Pancreas (tissue), 10 donors: Measurements from ENCODE around the gene SLC12A7. TPM values are rescaled to one million over a fixed set of nuclear protein-coding genes. Genes with fewer than 3 reads are reported as not detected.
"Not testable (repeated sequence)": the region's sequence is repeated elsewhere in the genome, so short reads cannot be mapped to it uniquely, and the experiment has no call there.

Experiments
- ATAC-seq, 4 donors: fragments of 200-7000 bp; cut with Tn5 transposase; one replicate each; pipeline versions ENCODE4 v1.8.0 to v1.9.1; 2020; ENCODE audit warnings: mild to moderate bottlenecking in 4 of 4, moderate library complexity in 4 of 4
- DNase-seq, 6 donors: peaks; one replicate each; pipeline ENCODE4 v3.0.0-alpha.2; 2020
- FAIRE-seq: peaks from 2 replicates; lab custom pipeline; 2012; peaks lifted over from hg19 to GRCh38; lab: Jason Lieb, UNC
- H3K27ac ChIP-seq, 4 donors: fragments of 200-600 bp; sonication (generic); 1 replicate in 3 of 4; 2 replicates in 1 of 4; pipeline versions ENCODE4 v1.5.0 to v1.8.0; 2020
- H3K27me3 ChIP-seq, 4 donors: fragments of 200-600 bp; one replicate each; pipeline ENCODE4 v1.8.0; 2021
- H3K36me3 ChIP-seq, 3 donors: fragments of 200-600 bp; sonication (generic) in 1 of 3; one replicate each; pipeline versions ENCODE4 v1.5.0 to v1.8.0; 2020 to 2021
- H3K4me1 ChIP-seq, 3 donors: fragments of 200-600 bp; one replicate each; pipeline ENCODE4 v1.8.0; 2021
- H3K4me3 ChIP-seq, 4 donors: fragments of 200-600 bp; sonication (generic) in 2 of 4; one replicate each; pipeline versions ENCODE4 v1.5.0 to v1.8.0; 2020 to 2021
- H3K9me3 ChIP-seq, 4 donors: fragments of 200-600 bp; one replicate each; pipeline ENCODE4 v1.8.0; 2021
- CTCF ChIP-seq, 4 donors: fragments of 200-600 bp; sonication (generic) in 3 of 4; IDR thresholded peaks; one replicate each; pipeline versions ENCODE4 v1.5.0 to v1.8.0; 2021; ENCODE audit warnings: antibody characterized with exemption in 4 of 4
- WGBS, 2 donors: extraction: QIAGEN DNeasy Blood & Tissue Kit; methylation state at CpG; one replicate each; pipeline ENCODE4 v1.1.7; 2013; 5-methylcytosine and 5-hydroxymethylcytosine counted together
- intact Hi-C, 3 donors: fragments of 100-400 bp; cut with DNase I; formaldehyde crosslinking; loops; one replicate each; pipeline versions ENCODE4 v1.11.1 to v1.14.2; 2022
- polyA plus RNA-seq, 2 donors: library from polyadenylated mRNA; stranded (reverse); fragments of 200-250 nt; gene quantifications; one replicate each; pipeline ENCODE4 v1.2.3, GENCODE V29; 2013
- total RNA-seq, 6 donors: library from RNA; stranded (reverse); fragmentation: NEBNext Ultra II Directional in 4 of 6; extraction: Animal tissue kit (Norgen Biotek cat#: 25700) in 4 of 6; gene quantifications; one replicate each; pipeline versions ENCODE4 v1.2.1 to v1.2.4, GENCODE V29; 2021 to 2023
- donor health status: healthy with polysubstance abuse.
- donor health status: DM: no; HTN: no; CAD: no; lungs with moderate emphysema.
- donor health status: DM: no; HTN: no; CAD: no.
- donor health status: control.
- donor health status: control.
- donor health status: Bipolar disorder and iron deficiency.
- donor health status: DM: yes; HTN: yes; CAD: no.
- donor health status: DM: no; HTN: no; CAD: no.
- donor health status: DM: no; HTN: no; CAD: no.
- donor health status: DM: yes; HTN: yes; CAD: no.

Gene SLC12A7
- total and polyA plus RNA-seq, 8 donors = 17.4 to 56.5 (median 35.8) TPM

DNA sequence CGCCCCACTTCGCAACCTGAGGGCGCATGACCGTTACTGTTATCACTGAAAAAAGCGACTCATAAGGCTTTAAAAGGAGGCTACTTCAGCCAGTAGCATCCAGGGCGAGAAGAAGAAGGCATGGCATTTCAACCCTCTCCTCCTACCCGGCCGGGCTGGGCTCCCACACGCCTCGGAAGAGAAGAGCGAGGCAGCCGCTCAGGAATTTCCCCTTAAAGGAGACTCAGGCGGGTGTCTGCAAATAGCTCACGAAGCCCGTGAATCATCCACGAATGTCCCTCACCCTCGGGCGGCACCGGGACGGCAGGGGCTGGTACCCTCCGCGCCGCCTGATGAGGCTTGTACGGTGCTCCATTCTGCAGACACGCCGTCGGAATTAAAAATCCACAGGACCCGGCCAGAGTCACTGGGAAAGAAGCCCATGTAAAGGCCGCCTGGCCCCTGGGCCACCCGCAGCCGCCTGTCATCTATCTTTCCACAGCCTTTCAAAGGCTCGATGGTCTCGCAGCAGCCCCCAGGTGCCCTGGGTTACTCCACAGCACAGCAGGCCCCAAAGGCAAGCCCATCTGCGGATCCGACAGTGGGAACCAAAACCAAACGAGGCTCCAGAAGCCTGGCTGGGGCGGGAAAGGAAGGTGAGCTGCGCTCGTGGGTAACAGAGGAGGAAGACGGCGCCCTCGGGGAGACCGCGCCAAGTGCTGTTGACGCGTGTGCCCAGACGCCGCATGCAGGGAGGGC, 11.8 kb downstream of the SLC12A7 start:
- Histone ChIP-seq H3K4me3 (no peak overlapping the region), H3K4me1 (peaks cover 11 to 21% (median 16%) of the 10 kb centered on the region in 3 donors), H3K9me3 (no peaks in the 10 kb centered on the region), H3K27ac (no peak overlapping the region), H3K36me3 (no peaks in the 10 kb centered on the region), H3K27me3 (no peaks in the 10 kb centered on the region)
- FAIRE-seq (no peak), ATAC-seq (no peak), DNase-seq (no peak)
- intact Hi-C loops = no loop called here
- no peak for TF ChIP-seq CTCF (IDR thresholded peaks at IDR 0.05)
- WGBS, 2 donors = 90 to 91% methylated on average over 46 to 48 of the region's 48 CpGs

DNA sequence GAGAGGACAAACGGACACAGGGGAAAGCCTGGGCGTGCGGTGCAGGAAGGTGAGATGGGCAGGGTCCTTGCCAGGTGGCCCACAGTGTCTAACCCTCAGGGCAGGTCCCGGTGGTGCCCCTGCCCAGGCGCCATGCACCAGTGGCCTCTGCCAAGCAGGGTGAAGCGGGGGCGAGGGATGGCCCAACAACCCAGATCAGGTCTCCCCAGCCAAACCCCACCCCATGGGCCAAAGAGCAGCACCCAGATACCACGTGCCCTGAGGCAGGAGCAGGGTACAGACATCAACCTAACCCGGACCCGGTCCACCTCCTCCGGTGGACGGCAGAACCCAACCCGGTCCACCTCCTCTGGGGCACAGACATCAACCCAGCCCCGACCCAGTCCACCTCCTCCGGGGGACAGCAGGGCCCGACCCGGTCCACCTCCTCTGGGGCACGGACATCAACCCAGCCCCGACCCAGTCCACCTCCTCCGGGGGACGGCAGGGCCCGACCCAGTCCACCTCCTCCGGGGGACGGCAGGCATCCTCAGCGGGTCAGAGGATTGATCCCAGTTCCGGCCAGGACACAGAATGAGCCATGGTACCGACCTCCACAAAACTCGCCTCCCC, 12.8 kb downstream of the SLC12A7 start:
- peak in 1 of 6 donors; percentile 73 for DNase-seq
- no peaks in the 10 kb centered on the region for H3K27me3 ChIP-seq
- WGBS, 2 donors = 83% methylated on average over 28 of the region's 28 CpGs
- peaks cover 3 to 13% (median 12%) of the 10 kb centered on the region in 3 donors for H3K4me1 ChIP-seq
- no peaks in the 10 kb centered on the region for H3K36me3 ChIP-seq
- intact Hi-C loops = no loop called here
- no peak overlapping the region for H3K4me3 ChIP-seq
- no peak overlapping the region for H3K27ac ChIP-seq
- ATAC-seq = peak in 1 of 4 donors; percentile 18
- TF ChIP-seq CTCF (IDR thresholded peaks at IDR 0.05) = no peak
- no peak for FAIRE-seq
- no peaks in the 10 kb centered on the region for H3K9me3 ChIP-seq

GRCh38 chr5:1097988-1098385, 13.9 kb downstream of the SLC12A7 start:
- H3K9me3 ChIP-seq, H3K4me3 ChIP-seq, ATAC-seq, H3K27ac ChIP-seq, H3K4me1 ChIP-seq, intact Hi-C loops, FAIRE-seq, H3K27me3 ChIP-seq, DNase-seq: not testable (repeated sequence)
- WGBS, 2 donors = 71 to 84% methylated on average over 7 of the region's 7 CpGs
- H3K36me3 ChIP-seq = peaks cover 0 to 11% (median 4%) of the 10 kb centered on the region in 3 donors

DNA sequence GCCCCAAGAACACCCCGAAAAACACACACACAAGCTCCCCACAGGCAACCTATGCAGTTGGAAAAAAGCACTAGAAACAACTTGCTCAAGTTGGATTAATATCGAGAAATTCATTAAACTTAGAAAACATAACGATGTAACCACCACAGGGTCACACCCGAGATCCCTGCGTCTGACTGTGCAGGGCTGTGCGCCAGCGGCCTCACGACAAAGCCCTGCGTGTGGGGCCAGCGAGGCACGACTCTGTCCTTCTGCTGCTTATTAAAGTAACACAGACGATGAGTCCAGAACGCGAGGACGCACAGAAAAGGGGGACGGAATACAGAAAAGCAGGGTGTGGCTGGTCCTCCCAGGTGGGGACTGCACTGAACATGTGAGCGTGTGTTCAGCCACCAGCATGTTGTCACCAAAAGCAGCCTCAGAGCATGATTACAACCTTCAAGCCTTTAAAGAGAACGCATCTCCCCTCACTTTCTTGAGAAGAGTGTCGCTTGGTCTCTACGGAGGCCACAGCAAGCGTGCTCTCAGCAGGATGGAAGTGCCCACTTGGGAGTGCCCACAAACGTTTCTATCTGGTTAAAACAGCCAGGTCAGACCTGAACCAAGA, 14.4 kb downstream of the SLC12A7 start:
- Histone ChIP-seq H3K9me3 (no peaks in the 10 kb centered on the region), H3K36me3 (peaks cover 0 to 14% (median 4%) of the 10 kb centered on the region in 3 donors), H3K27me3 (no peaks in the 10 kb centered on the region), H3K4me3 (no peak overlapping the region), H3K4me1 (no peaks in the 10 kb centered on the region), H3K27ac (no peak overlapping the region)
- WGBS, 2 donors = 89% methylated on average over 22 of the region's 22 CpGs
- intact Hi-C loops = no loop called here
- no peak for DNase-seq
- no peak for FAIRE-seq
- no peak for TF ChIP-seq CTCF (IDR thresholded peaks at IDR 0.05)
- ATAC-seq = no peak

DNA sequence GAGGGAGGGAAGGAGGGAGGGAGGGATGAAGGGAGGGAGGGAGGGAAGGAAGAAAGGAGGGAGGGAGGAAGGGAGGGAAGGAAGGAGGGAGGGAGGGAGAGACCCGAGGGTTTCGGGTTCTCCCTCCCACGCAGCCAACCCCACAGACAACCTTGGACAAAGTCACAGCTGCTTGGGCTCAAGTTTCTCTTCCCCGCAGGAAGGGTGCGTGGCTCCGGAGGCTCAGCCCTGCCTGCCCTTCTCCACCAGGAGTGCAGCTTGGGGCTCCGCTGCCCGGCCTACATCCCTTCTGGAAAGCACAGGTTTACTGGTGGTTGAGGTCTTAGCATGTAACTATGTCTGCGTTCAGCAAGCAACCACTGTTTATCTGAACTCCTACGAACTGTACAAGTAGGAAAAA, 15.0 kb downstream of the SLC12A7 start:
- no peak overlapping the region for H3K4me3 ChIP-seq
- intact Hi-C loops = no loop called here
- no peak for ATAC-seq
- 73 to 80% methylated on average over 10 of the region's 10 CpGs for WGBS, 2 donors
- no peak for DNase-seq
- no peaks in the 10 kb centered on the region for H3K9me3 ChIP-seq
- no peak for TF ChIP-seq CTCF (IDR thresholded peaks at IDR 0.05)
- H3K27me3 ChIP-seq = no peaks in the 10 kb centered on the region
- FAIRE-seq = no peak
- no peaks in the 10 kb centered on the region for H3K4me1 ChIP-seq
- H3K27ac ChIP-seq = no peak overlapping the region
- H3K36me3 ChIP-seq = peaks cover 0 to 19% (median 4%) of the 10 kb centered on the region in 3 donors
